HG03135 (cell line): ENCODE measurements around the gene PEAK3.

Experiments
- ATAC-seq: cut with Tn5 transposase; IDR thresholded peaks from one replicate; pipeline ENCODE4 v1.9.1; 2021; ENCODE audit warnings: mild to moderate bottlenecking, moderate library complexity; ENCODE audit not compliant: unreplicated experiment

Gene PEAK3

DNA sequence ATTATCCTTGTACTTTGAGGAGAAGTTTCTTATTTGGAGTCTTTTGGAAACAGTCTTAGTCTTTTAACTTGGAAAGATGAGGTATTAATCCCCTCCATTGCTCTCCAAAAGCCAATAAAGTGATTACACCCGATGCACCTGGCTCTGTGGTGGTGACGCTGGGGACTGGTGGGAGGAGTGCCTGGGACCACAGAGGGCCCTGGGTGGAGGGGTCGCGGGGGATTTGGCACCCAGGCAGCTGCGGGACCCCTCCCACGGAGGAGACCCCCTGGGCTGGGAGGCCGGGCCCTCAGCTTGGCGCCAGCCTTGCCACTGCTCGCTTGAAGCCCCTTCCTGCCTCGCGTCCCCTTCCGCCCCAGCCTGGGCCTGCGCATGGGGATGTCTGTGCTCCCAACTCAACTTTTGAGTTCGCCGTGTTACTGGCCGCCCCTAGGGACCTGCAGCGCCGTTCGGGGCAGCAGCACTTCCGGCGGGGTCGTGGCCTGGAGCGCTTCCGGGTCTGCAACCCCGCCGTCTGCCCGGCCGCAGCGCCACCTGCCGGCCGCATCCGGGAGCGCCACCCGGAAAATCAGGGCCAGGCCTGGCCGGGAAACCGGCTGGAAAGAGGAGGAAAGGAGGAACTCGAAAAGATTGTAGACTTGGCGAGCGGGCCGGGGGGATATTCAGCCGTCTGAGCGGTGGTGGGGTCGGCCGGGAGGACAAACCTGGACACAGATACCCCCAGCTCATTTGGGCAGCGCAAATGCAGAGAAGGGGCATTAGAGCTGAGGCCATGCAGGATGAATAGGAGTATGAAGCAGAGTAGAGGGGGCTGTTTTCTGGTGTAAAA lies 8.4 kb downstream of the PEAK3 start:
- ATAC-seq, result peak; percentile 29

DNA sequence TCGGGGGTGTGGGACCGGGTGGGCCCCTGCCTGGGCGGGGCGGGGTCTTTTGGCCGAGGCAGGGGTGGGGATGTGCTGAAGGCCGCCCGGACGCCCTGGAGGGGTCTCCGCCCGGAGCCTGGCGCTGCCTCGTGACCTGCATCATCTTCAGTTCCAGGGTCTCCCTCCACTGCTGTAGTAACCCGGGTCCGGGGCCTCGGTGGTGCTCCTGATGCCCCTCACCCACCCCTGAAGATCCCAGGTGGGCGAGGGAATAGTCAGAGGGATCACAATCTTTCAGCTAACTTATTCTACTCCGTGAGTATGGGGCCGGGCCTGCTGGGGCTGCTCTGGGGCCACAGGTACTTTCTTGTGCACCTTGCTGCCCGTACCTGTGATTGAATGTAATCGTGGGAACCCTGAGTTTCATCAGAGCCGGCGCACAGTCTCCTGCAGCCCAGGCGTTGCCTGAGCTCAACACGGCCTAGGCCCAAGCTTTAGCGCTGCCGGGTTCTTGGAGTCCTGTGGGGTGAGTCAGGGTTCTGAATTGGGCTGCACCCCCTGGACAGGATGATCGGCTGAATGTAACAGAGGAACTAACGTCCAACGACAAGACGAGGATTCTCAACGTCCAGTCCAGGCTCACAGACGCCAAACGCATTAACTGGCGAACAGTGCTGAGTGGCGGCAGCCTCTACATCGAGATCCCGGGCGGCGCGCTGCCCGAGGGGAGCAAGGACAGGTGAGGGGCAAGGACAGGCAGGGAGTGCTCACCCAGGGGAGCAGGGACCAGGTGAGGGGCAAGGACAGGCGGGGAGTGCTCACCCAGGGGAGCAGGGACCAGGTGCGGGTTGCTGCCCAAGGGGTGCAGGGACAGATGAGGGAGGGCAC lies 10.5 kb downstream of the PEAK3 start:
- no peak for ATAC-seq

DNA sequence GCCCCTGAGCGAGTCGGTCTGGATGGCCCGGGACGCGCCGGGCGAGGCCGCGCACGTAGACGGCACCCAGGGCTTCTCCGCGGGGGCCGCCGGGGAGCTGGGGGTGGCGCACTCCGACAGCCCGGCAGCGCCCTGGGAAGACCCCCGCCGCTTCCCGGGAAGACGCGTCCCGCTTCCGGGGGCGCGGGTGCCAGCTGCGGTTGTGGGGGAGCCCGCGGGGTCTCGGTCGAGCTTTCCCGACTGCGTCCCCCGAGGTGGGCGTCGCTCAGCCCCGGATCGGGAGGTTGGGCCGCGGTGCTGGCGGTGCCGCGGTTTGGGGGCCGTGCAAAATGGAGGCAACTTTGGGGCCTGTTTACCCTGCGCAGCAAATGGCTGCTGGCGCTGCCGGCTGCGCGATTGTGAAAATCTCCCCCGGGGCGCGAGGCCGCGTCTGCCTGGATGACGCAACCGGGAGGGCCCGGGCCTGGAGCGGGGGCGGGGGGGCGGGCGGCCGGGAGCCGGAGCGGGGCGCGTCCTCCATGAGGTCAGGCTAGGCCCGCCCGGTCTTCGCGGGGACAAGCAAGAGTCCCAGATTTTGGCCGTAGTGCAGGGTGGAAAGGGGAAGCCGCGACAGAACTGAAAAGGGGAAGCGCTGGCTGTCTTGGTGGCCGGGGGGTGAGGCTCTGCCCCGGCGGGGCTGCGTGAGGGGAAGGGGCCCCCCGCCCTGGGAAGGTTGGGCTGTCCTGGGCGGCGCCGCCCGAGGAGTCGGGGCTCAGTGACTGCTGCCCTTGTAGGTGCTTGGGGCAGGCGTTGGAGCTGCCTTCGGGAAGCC lies 11.3 kb downstream of the PEAK3 start:
- ATAC-seq, result no peak

DNA sequence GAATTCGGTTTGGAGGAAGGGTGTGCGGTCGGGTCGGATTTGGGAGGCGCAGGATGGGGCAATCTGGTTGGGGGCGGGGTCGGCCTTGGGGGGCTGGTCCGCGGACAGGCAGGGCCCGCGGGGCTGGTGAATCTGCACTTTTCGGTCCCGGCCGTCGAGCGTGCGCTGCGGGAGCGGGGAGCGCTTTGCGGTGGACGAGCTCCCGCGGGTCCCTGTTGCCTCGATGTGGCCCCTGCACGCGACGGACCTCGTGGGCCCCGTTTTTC lies 11.9 kb downstream of the PEAK3 start:
- no peak for ATAC-seq

DNA sequence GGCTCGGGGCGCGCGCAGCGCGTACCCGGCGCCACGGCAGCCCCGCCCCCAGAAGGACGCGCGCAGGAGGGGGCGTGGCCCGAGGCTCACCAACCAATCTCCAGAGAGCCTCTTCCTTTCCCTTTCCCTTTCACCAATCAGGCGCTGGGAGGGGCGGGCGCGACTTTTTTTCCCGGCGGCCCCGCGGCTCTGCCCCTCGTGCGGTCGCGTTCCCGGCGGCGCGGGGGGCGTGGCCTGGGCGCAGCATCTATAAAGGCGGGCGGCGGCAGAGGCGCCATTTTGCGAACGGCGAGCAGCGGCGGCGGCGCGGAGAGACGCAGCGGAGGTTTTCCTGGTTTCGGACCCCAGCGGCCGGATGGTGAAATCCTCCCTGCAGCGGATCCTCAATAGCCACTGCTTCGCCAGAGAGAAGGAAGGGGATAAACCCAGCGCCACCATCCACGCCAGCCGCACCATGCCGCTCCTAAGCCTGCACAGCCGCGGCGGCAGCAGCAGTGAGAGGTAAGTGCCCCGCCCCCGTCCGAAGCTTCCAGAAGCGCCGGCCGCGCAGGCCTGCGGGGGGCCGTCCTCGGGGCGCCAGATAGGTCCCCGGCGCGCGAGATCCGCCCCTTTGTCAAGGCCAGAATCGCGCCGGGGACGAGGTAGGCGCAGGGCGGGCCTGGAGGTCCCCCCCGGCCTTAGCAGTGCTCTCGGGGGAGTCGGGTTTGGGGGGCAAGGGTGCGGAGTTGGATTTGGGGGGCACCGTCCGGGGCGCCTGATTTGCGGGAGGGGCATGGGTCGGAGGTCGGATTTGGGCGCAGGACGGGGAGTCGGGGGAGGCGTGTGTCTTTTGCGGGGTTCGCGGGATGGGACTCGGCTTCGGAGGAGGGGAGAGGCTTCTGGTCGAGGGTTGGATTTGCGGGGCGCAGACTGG lies 12.5 kb downstream of the PEAK3 start:
- ATAC-seq, result peak; percentile 56

DNA sequence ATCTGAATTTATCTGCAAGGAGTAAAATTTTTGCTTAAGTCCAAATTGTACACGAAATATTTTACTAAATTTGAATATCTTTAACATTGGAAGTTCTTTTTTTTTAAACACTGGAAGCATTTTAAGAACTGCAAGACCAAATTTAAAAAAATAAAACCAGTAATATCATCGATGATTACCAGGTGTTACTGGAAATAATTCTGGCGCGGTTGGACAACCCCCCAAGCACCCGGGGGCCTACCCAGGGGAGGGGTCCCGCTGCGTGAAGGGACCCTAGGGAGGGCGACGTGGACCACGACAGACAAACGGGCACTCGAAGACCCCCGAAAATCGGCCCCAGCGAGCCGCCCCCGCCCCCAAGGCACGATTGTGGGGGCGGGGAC lies 13.1 kb downstream of the PEAK3 start:
- no peak for ATAC-seq

DNA sequence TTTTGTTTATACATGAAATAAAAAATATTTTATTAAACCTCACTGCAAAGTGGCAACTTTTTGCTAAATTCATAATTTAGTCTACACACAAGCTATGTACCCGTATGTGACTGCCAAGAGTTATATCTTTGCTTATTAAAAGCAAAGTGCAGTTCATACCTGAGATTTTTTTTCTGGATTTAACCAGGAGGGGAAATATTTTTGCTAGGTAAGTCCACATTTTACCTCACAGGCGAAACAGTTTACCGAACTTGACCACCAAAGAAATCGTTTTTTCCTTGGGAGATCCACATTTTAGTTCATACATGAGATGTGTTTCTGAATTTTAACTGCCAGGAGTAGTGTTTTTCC lies 13.5 kb downstream of the PEAK3 start:
- no peak for ATAC-seq

DNA sequence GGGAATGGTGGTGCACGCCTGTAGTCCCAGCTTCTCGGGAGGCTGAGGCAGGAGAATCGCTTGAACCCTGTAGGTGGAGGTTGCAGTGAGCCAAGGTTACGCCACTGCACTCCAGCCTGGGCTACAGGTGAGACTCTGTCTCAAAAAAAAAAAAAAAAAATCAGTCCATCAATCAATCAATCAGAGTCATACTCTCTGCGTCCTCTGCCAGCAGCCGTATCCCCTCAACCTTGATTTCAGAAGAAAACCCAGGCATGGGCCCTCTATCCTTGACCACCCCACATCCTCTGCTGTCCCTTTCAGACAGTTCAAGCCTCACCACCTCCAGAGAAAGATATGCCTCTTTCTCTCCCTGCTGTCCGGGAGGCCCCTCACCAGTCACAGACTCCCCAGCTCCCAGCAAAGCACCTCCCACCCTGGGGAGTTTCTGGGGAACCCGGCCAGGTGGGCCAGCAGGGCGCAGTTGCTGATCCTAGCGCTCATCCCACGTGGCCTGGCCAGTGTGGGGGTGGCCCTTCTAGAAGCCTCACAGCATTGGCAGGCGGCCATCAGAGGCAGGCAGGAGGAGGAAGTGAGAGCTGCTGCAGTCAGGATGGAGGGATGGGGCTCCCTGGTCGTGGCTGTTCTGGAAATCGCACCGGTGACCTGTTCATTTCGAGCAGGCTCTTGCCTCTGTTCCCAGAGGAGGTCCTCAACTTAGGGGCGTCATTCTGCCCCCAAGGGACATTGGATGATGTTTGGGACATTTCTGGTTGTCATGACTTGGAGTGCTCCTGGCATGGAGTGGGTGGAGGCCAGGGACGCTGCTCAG lies 15.6 kb downstream of the PEAK3 start:
- ATAC-seq, result no peak

DNA sequence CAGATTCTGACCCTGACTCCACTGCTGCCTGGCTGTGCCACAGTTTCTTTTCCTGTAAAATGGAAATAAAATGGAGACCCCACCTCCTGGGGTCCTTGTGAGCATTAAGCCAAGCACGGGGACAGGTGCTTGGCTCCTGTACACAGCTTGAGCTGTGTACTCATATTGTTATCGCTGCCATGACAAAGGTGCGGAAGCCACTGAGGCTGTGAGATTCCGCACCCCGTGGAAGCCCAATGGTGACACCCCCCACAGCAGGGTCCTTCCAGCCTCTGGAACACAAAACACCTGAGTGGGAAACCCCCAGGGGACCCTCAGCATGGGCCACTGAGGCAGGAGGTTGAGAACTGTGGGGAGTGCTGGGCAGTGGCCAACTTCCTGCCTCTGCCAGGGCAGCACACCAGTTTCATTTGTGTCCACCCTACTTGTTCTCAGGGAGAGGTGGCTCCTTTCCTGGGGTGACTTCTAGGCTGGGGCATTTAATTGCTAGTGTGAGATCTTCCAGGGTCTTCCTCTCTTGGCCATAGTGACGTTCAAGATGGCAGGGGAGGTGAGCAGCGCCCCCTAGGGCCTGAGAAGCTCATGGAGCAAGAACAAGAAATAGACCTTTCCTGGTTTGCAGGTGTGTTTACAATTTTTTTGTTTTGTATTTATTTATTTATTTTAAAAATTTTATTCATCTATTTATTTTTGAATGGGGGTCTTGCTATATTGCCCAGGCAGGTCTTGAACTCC lies 20.4 kb downstream of the PEAK3 start:
- no peak for ATAC-seq

DNA sequence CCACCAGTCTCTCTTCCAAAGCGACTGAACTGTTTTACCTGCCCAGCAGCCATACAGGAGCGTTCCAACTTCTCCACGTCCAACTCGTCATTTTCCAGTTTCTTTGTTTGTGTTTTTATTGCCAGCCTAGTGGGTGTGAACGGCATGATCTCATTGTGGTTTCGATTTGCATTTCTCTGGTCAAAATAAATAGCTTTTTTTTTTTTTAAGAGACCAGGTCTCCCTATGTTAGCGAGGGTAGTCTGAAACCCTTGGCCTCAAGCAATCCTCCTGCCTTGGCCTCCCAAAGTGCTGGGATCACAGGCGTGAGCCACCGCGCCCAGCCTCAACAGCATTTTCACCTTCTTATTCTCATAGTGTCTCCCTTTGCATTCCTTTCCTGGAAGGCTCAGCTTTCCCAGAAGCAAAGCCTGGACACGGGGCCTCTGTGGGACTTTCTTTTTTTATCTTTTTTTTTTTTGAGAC lies 21.6 kb downstream of the PEAK3 start:
- no peak for ATAC-seq

DNA sequence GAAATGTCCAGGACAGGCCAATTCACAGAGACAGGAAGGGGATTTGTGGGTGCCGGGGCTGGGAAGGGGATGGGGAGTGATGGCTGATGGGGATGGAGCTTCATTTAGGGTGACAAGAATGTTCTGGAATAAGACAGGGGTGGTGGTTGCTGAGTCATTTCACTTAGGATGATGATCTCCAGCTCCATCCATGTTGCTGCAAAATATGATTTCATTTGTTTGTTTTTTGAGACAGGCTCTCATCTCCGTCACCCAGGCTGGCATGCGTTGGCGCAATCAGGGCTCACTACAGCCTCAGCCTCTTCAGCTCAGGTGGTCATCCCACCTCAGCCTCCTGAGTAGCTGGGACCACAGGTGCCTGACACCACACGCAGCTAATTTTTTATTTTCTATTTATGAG lies 22.6 kb downstream of the PEAK3 start:
- no peak for ATAC-seq

DNA sequence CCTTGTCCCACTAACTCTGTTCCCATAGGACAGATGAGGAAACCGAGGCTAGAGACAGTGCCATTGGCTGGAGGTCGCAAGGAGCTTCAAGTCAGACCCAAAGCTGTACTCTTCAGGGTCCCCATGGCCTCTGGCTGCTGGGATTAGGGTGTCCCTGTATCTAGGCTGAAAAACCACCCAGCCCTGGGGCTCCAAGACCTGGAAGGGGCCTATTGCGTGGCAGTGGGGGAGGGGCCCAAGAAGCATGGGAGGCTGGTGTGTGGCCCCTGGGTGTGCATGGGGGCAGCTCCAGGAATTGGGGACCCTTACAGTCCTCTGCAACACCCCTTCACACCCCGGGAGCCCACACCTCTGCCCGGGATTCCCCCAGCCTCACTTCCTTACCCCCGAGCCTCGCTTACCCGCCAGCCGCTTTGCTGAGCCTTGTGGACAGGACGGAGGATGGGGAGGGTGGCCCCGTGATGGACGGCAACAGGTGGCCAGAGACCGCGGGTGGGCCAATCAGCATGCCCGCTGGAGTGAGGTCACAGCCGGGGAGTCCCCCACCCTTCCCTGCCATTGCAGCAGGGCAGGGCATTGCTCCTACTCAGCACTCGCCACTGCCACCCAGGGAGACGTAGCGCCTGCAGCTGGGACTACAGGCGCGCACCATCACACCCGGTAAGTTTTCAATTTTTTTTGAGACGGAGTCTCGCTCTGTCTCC lies 25.8 kb downstream of the PEAK3 start, which contains the start of gene JSRP1:
TSS of gene JSRP1 (minus strand) at position 436 of the 704 bp plus-strand sequence. CDS start 1,103 bp downstream, outside the sequence.
- no peak for ATAC-seq

DNA sequence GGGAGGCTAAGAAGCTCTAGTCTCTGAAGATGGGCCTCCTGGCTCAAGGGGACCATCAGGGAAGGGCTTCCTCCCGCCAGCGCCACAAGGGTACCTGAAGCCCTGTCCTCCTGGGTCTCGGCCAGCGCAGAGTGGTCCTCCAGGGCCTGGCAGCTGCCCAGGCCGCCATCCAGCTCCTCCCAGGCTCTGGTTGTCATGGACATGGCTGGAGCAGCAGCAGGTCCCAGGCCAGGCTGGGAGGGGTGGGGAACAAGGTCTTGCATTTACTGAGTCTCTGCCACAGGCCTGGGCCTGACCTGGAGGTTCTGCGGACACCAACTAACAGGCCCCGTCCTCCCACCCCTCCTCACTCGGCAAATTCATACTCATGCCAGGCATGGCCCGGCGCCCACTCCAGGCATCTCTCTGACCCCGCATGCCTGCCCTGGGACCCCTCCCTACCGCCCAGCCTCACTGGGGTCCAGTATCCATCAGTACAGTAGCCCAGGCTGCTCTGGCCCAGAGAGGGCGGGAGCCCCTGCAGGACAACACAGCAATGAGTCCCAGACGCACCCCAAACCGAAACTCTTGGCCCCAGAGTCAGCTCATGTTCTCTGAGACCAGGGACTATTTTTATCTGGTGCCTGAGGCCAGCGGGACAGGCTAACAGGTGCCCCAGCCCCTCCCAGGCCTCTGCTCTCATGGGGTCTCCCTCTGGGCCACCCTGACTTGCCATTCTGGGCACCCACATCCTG lies 26.7 kb downstream of the PEAK3 start:
- no peak for ATAC-seq

DNA sequence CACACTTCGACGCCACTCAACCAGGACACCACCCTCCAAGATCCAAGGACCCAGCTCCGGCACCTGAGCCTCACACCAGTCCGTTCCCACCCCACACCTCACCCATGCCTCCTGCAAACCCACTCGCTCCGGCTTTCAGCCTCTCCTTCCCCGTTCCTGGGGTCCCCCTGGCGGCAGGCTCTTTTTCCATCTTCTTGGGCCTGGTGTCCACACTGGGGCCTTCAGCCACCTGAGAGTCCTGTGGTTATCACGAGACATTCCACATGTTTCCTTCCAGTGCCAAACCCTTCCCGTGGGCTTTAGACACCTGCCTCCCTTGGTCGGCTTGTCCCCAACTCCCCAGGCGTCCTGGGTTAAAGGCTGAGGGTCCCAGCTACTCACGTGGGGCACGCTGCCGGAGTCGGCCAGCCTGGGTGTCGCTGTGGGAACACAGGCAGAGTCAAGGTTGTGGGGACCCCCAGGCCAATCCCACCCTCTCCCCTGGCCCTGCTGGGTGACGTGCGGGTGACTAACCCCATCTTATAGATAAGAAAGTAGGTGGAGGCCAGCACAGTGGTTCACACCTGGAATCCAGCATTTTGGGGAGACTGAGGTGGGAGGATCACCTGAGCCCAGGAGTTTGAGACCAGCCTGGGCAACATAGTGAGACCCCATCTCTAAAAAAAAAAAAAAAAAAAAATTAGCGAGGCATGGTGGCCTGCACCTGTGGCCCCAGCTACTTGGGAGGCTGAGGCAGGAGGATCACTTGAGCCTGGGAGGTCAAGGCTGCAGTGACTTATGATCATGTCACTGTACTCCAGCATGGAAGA lies 27.7 kb downstream of the PEAK3 start:
- no peak for ATAC-seq

DNA sequence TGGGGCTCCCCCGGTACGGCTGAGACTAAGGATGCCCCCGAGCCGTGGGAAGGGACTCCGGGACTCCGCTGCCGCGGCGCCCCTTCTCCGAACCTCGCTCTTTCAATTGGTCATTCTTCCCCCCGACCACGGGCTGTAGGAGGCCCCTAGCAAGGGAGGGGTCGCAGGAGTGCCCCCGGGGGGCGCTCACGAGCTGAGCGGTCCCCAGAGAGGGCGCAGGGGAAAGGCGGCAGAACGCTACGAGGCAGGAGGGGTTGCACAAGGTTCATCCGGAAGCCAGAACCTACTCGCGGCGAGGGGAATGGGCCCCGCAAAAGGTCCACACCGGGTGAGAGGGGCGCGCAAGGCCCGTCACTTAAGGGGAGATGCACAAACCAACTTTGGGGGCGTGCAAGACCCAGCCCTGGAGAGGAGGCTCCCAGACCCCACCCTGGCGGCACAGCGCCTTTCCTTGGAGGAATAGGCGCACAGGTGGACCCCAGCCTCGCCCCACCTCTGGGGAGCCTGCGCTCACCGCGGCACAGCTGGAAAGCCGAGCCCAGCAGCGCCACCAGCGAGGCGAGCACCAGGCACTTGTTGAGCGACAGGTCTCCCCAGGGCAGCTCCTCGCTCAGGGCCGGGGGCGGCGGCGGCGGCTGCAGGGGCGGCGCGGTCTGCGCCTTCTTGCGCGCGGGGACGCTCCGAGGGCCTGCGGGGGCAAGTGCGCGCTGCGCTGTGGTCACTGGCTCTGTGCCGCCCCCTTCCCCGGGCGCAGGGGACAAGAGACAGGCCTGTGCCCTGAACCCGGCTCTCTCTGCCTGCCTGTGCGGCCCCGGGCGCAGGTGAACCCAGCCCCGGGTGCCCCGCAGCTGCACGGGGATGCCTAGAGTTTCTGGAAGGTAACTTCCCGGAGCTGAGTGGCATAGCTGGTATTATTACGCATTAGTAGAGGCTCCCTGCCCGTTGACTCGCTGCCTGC lies 28.6 kb downstream of the PEAK3 start:
- ATAC-seq, result no peak

DNA sequence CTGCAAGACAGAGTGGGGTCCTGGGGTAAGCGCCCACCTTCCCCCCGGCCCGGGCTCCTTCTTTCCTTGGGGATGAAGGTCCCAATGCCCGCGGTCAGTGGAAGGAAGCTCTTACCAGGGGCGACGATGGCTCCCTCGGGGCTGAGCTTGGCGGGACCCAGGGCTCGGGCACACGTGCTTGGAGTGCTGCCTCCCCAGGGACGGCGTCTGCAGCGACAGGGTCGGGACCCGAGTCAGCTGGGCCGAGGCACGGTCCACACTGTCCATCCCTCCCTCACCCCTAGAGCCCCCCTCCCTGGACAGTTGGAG lies 29.2 kb downstream of the PEAK3 start:
- no peak for ATAC-seq
